Mammary epithelial cell (primary cell): ENCODE measurements around the gene SPINT2.

Source experiments
- EZH2 ChIP-seq: IDR thresholded peaks from 2 replicates; pipeline ENCODE4 v1.6.1; 2012; ENCODE audit warnings: low read length, inconsistent platforms, borderline replicate concordance
- TF ChIP-seq, protein P1 (sequence below), 2 donors: IDR thresholded peaks in 1 of 2; conservative IDR thresholded peaks in 1 of 2; 2 replicates each; pipeline ENCODE4 v1.5.1; 2011 to 2012; ENCODE audit warnings: inconsistent platforms in 2 of 2, low read length in 2 of 2, mild to moderate bottlenecking in 2 of 2, control low read depth in 1 of 2, low read depth in 1 of 2; ENCODE audit not compliant: insufficient read depth in 1 of 2; ENCODE audit errors: extremely low read depth in 1 of 2

DNA sequence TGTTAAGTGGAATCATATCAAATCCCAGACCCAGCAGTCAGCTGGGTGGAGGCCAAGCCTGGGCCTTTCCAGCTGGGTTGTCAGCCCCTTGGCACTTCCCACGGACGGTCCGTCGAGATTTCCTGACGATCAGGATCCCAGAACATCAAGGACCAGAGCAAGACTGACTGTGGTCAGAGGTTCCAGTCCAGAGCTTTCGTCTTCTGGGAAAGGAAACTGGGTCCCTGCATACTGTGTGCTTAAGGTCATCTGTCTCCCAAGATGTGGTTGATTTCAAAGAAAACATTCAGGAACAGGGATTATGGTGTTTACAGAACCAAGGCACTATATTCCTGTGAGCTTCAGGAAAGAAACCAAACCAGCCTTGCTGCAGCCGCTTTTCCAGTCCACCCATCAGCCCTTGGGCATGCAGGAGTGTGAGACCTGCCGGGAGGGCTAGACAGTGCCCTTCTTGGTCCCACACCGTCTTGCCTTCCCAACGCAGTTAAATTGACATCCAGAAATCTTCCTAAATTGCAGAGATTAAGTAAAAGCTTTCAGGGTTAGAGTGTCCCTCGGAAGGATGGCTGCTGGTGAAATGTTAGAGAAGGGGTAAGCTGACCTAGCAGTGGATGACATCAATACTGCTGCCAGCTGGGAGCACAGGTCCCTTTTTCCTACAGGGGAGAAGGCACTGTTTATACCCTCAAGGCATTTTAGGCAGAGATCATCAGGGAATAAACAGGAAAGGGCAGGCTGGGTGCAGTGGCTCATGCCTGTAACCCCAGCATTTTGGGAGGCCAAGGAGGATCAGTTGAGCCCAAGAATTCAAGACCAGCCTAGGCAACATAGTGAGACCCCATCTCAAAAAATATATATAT lies 34.7 kb downstream of the SPINT2 start:
- TF ChIP-seq, protein P1, sequence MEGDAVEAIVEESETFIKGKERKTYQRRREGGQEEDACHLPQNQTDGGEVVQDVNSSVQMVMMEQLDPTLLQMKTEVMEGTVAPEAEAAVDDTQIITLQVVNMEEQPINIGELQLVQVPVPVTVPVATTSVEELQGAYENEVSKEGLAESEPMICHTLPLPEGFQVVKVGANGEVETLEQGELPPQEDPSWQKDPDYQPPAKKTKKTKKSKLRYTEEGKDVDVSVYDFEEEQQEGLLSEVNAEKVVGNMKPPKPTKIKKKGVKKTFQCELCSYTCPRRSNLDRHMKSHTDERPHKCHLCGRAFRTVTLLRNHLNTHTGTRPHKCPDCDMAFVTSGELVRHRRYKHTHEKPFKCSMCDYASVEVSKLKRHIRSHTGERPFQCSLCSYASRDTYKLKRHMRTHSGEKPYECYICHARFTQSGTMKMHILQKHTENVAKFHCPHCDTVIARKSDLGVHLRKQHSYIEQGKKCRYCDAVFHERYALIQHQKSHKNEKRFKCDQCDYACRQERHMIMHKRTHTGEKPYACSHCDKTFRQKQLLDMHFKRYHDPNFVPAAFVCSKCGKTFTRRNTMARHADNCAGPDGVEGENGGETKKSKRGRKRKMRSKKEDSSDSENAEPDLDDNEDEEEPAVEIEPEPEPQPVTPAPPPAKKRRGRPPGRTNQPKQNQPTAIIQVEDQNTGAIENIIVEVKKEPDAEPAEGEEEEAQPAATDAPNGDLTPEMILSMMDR (conservative IDR thresholded peaks at IDR 0.05 in 1 of 2, IDR thresholded peaks at IDR 0.05 in 1 of 2; ENCODE audit: extremely low read depth in 1 of 2, insufficient read depth in 1 of 2, low read depth in 1 of 2, low read length in 2 of 2) = no peak
- TF ChIP-seq EZH2 = no peak
